Natural killer cell treated with Interleukin-12 subunit alpha and Interleukin-12 subunit beta and Interleukin-15 and Interleukin-18, amount 100 ng/mL, for 72 hours (primary cell): ENCODE results near the gene LIG1. TPM values are rescaled to one million over a fixed set of nuclear protein-coding genes. Genes with fewer than 3 reads are reported as not detected.
A peak's percentile ranks its signal among the peaks of the same experiment; 100 is the strongest.

Experiments
- ATAC-seq, 2 donors: fragments of 150-1000 bp; cut with Tn5 transposase in 1 of 2; sonication (Bioruptor Pico), chemical (Tn5 transposase) in 1 of 2; 2 replicates each; pipeline ENCODE4 v1.10.0; 2021
- DNase-seq: peaks from one replicate; pipeline ENCODE4 v3.0.0; 2022; ENCODE audit warnings: low spot score
- H3K27ac Mint-ChIP-seq, 2 donors: 1 replicate in 1 of 2; 2 replicates in 1 of 2; pipeline ENCODE4 v1.8.0; 2022; ENCODE audit warnings: mixed read lengths in 2 of 2, mild to moderate bottlenecking in 1 of 2, moderate library complexity in 1 of 2
- H3K27me3 Mint-ChIP-seq, 2 donors: 1 replicate in 1 of 2; 2 replicates in 1 of 2; pipeline ENCODE4 v1.8.0; 2022; ENCODE audit warnings: mixed read lengths in 2 of 2
- H3K36me3 Mint-ChIP-seq: one replicate; pipeline ENCODE4 v1.8.0; 2022; ENCODE audit warnings: mixed read lengths
- H3K4me1 Mint-ChIP-seq, 2 donors: 1 replicate in 1 of 2; 2 replicates in 1 of 2; pipeline ENCODE4 v1.8.0; 2022; ENCODE audit warnings: low read depth in 2 of 2, mixed read lengths in 2 of 2, mild to moderate bottlenecking in 1 of 2
- H3K4me3 Mint-ChIP-seq: one replicate; pipeline ENCODE4 v1.8.0; 2022; ENCODE audit warnings: mixed read lengths
- H3K9me3 Mint-ChIP-seq: 2 replicates; pipeline ENCODE4 v1.8.0; 2022; ENCODE audit warnings: mixed read lengths
- total RNA-seq, 2 donors: library from RNA; stranded (reverse); gene quantifications; one replicate each; pipeline ENCODE4 v1.2.3, GENCODE V29; 2022

LIG1 gene
- total RNA-seq, 2 donors from 2014 or later: 65.8 to 172 TPM

GRCh38 chr19:48169578-48169938, 586 bp downstream of the LIG1 start:
- Mint-ChIP-seq H3K4me1 (peaks cover 21 to 23% of the 10 kb centered on the region in 2 donors), H3K27ac (peak overlapping the region; percentile 96 to 97), H3K9me3 (no peaks in the 10 kb centered on the region), H3K4me3 (peak overlapping the region; percentile 97), H3K27me3 (no peaks in the 10 kb centered on the region), H3K36me3 (peaks cover 8% of the 10 kb centered on the region)
- peak; percentile 71 to 82 for ATAC-seq
- peak; percentile 94 for DNase-seq

- peak overlapping the region; percentile 96 to 97 for H3K27ac Mint-ChIP-seq
- H3K4me3 Mint-ChIP-seq: peak overlapping the region; percentile 97
- ATAC-seq (no peak), DNase-seq (no peak)
- H3K27me3 Mint-ChIP-seq: no peaks in the 10 kb centered on the region
- no peaks in the 10 kb centered on the region for H3K9me3 Mint-ChIP-seq
- peaks cover 4% of the 10 kb centered on the region for H3K36me3 Mint-ChIP-seq
- H3K4me1 Mint-ChIP-seq: peaks cover 21 to 23% of the 10 kb centered on the region in 2 donors
Observed at GRCh38 chr19:48168689-48169088, 1.5 kb downstream of the LIG1 start.

DNA sequence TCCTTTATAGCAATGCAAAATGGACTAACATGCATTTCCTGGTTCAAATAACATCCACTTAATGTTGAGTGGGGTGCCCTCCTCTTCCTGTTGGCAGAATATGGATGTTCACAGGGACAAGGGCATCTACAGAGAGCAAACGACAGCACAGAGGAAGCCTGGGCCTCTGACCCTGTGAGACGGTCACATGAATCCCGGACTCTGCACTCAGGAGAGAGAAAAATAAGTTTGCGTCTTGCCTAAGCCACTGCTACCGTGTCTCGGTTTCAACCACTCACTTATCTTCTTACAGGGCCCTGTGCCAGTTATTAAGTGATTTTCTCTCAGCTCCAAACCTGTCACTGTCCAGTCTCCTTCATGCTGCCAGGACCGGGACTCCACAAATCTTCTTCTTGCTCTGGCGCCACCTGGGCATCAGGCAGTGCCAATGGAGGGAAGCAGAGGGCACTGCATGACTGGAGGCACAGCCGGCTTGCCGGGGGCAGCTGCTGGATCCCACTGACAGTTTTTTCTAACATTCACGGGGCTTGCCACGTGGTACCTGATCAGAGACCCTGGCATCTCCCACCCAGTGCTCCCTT, 11.8 kb downstream of the LIG1 start:
- Mint-ChIP-seq H3K27me3 (no peaks in the 10 kb centered on the region), H3K4me1 (peaks cover 3 to 11% of the 10 kb centered on the region in 2 donors), H3K9me3 (no peaks in the 10 kb centered on the region), H3K4me3 (no peak overlapping the region), H3K27ac (no peak overlapping the region), H3K36me3 (peaks cover 11% of the 10 kb centered on the region)
- no peak for DNase-seq
- ATAC-seq: no peak

DNA sequence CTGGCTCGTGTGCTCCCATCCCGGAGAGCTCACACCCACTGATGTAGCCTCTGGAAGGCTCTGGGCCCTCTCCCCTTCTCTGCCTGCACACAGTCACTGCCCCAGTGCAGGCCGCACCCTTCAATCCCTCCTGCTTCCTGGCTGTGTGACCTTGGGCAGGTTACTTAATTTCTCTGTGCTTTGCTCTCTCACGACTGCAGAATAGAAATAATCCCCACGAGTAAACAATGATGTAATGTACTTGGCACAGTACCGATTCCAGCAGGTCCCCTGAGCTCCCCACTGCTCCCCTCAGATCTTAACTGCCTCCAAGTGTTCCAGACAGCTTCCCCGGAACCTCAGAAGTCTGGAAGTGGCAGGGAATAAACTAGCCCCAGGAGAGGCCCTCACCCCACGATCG, 16.1 kb downstream of the LIG1 start:
- DNase-seq: no peak
- peaks cover 3 to 7% of the 10 kb centered on the region in 2 donors for H3K4me1 Mint-ChIP-seq
- H3K27me3 Mint-ChIP-seq: no peaks in the 10 kb centered on the region
- H3K9me3 Mint-ChIP-seq: no peaks in the 10 kb centered on the region
- peak overlapping the region; percentile 42 to 68 for H3K27ac Mint-ChIP-seq
- peaks cover 9% of the 10 kb centered on the region for H3K36me3 Mint-ChIP-seq
- H3K4me3 Mint-ChIP-seq: no peak overlapping the region
- no peak for ATAC-seq

GRCh38 chr19:48152551-48152950, 17.6 kb downstream of the LIG1 start:
- Mint-ChIP-seq H3K4me1 (peaks cover 3 to 5% of the 10 kb centered on the region in 2 donors), H3K9me3 (no peaks in the 10 kb centered on the region), H3K4me3 (no peak overlapping the region), H3K36me3 (peaks cover 9% of the 10 kb centered on the region), H3K27ac (no peak overlapping the region), H3K27me3 (no peaks in the 10 kb centered on the region)
- DNase-seq (peak; percentile 80), ATAC-seq (no peak)

GRCh38 chr19:48149430-48149829, 20.7 kb downstream of the LIG1 start:
- DNase-seq (no peak), ATAC-seq (no peak)
- Mint-ChIP-seq H3K4me1 (peaks cover 0 to 5% of the 10 kb centered on the region in 2 donors), H3K4me3 (no peak overlapping the region), H3K27me3 (no peaks in the 10 kb centered on the region), H3K9me3 (no peaks in the 10 kb centered on the region), H3K27ac (no peak overlapping the region), H3K36me3 (peaks cover 4% of the 10 kb centered on the region)

DNA sequence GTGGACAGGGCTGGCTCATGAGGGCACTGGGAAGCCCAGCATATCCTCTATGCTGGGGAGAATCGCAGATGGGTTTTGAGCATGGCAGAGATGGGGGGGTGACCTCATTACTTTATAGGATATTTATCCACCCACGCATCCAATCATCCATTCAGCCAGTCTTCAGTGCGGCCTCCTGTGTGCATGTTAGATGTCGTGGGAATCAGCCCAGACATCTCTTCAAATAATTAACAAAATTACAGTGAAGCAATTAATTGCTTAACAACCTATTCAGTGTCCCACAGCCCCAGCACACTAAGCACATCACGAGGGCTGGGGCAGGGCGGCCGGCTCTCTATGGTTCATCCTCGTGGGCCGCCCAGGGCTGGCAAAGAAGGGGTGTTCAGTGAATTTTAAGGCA, 21.6 kb downstream of the LIG1 start:
- H3K9me3 Mint-ChIP-seq: no peaks in the 10 kb centered on the region
- H3K27ac Mint-ChIP-seq: no peak overlapping the region
- DNase-seq (no peak), ATAC-seq (no peak)
- H3K36me3 Mint-ChIP-seq: peaks cover 8% of the 10 kb centered on the region
- no peak overlapping the region for H3K4me3 Mint-ChIP-seq
- H3K4me1 Mint-ChIP-seq: no peaks in the 10 kb centered on the region
- no peaks in the 10 kb centered on the region for H3K27me3 Mint-ChIP-seq

DNA sequence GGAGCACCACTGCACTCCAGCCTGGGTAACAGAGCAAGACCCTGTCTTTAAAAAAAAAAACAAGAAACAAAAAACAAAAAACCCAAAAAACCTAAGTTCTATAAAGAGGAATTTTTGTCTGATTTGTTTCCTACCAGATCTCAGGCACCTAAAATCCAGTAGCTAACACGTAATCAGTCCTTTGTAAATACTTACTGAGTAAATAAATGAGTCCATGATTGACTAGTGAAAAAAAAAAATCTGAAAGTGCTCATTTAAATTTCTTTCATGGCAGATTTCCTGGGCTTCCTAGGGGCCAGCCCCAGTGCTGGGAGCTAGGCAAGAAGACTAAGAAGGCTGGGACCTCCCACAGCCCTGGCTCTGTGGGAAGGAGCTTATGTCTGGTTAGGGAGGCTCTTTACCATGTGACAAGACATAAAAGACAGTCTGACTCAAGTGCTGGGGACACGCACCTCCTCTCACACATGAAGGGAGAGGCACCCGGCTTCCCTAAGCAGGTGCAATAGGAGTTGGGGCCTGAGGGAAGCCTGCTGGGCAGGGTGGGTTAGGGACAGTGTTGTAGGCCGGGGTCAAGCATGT, 22.5 kb downstream of the LIG1 start:
- ATAC-seq (no peak), DNase-seq (no peak)
- Mint-ChIP-seq H3K9me3 (no peaks in the 10 kb centered on the region), H3K27me3 (no peaks in the 10 kb centered on the region), H3K4me3 (no peak overlapping the region), H3K27ac (no peak overlapping the region), H3K4me1 (no peaks in the 10 kb centered on the region), H3K36me3 (peaks cover 8% of the 10 kb centered on the region)

DNA sequence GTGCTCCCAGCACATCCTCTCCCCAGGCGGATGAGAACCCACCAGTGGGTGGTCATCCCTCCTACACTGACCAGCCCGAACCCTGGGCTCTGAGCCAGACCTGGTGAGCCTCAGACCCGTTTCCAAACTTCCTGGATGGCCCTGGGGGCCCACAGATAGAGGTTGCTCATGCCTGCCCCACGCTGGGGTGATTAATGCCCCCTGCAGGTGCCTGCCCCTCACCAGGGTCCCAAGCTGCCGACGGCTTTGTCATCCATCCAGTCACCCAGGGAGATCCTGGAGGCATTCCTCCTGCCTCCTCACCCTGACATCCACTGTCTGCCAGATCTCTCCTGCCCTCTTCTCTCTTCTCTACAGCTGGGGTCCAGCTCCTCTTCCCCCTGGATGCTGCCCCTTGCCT, 31.1 kb downstream of the LIG1 start:
- Mint-ChIP-seq H3K4me3 (no peak overlapping the region), H3K27ac (no peak overlapping the region), H3K27me3 (no peaks in the 10 kb centered on the region), H3K9me3 (no peaks in the 10 kb centered on the region), H3K4me1 (no peaks in the 10 kb centered on the region), H3K36me3 (peaks cover 4% of the 10 kb centered on the region)
- DNase-seq (no peak), ATAC-seq (no peak)

GRCh38 chr19:48137411-48137810, 32.7 kb downstream of the LIG1 start:
- Mint-ChIP-seq H3K36me3 (no peaks in the 10 kb centered on the region), H3K27me3 (no peaks in the 10 kb centered on the region), H3K4me1 (no peaks in the 10 kb centered on the region), H3K27ac (no peak overlapping the region), H3K9me3 (no peaks in the 10 kb centered on the region), H3K4me3 (no peak overlapping the region)
- DNase-seq: no peak
- ATAC-seq: no peak

GRCh38 chr19:48136547-48136946, 33.6 kb downstream of the LIG1 start:
- Mint-ChIP-seq H3K4me1 (no peaks in the 10 kb centered on the region), H3K36me3 (no peaks in the 10 kb centered on the region), H3K27me3 (no peaks in the 10 kb centered on the region), H3K27ac (no peak overlapping the region), H3K4me3 (no peak overlapping the region), H3K9me3 (no peaks in the 10 kb centered on the region)
- DNase-seq: no peak
- ATAC-seq: no peak

DNA sequence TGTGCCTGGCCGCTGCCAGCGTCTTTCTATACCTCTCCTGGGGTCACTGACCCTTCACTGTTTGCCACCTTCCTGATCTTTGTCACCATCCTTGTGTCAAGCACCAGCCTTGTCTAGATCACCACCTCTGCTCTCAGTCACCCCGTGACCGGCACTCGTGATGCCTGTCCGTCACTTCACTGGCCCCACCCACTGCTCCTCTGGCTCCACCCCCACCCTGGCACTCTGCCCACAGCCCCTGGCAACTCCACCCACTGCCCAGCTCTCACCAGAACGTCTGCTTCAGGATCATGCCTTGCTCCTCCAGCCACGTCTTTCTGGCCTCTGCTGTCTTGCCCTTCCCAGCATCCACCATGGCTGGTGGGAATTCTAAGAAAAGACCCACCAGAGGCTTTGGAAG, 34.7 kb downstream of the LIG1 start:
- H3K9me3 Mint-ChIP-seq: no peaks in the 10 kb centered on the region
- ATAC-seq (no peak), DNase-seq (no peak)
- H3K4me3 Mint-ChIP-seq: no peak overlapping the region
- no peak overlapping the region for H3K27ac Mint-ChIP-seq
- H3K4me1 Mint-ChIP-seq: no peaks in the 10 kb centered on the region
- H3K27me3 Mint-ChIP-seq: no peaks in the 10 kb centered on the region
- H3K36me3 Mint-ChIP-seq: no peaks in the 10 kb centered on the region

- no peaks in the 10 kb centered on the region for H3K27me3 Mint-ChIP-seq
- H3K36me3 Mint-ChIP-seq: peaks cover 5% of the 10 kb centered on the region
- no peak overlapping the region for H3K4me3 Mint-ChIP-seq
- DNase-seq (no peak), ATAC-seq (no peak)
- H3K9me3 Mint-ChIP-seq: no peaks in the 10 kb centered on the region
- no peaks in the 10 kb centered on the region for H3K4me1 Mint-ChIP-seq
- H3K27ac Mint-ChIP-seq: no peak overlapping the region
Observed at GRCh38 chr19:48133094-48133493, 37.0 kb downstream of the LIG1 start.

- peaks cover 0 to under 1% of the 10 kb centered on the region in 2 donors for H3K4me1 Mint-ChIP-seq
- H3K4me3 Mint-ChIP-seq: no peak overlapping the region
- DNase-seq: no peak
- no peak for ATAC-seq
- H3K36me3 Mint-ChIP-seq: peaks cover 17% of the 10 kb centered on the region
- no peaks in the 10 kb centered on the region for H3K9me3 Mint-ChIP-seq
- no peak overlapping the region for H3K27ac Mint-ChIP-seq
- H3K27me3 Mint-ChIP-seq: no peaks in the 10 kb centered on the region
Observed at GRCh38 chr19:48127561-48127960, 42.6 kb downstream of the LIG1 start.
